Immature natural killer cell (primary cell): ENCODE data around the gene CPEB3. TPM values are rescaled to one million over a fixed set of nuclear protein-coding genes. Genes with fewer than 3 reads are reported as not detected.

Experiments
- DNase-seq, 3 donors: peaks; one replicate each; pipeline ENCODE4 v3.0.0; 2022; ENCODE audit warnings: mixed read lengths in 1 of 3
- H3K27ac Mint-ChIP-seq, 6 donors: one replicate each; pipeline ENCODE4 v1.8.0; 2020; ENCODE audit warnings: mixed read lengths in 6 of 6, mild to moderate bottlenecking in 5 of 6, inconsistent platforms in 4 of 6, moderate library complexity in 3 of 6
- H3K27me3 Mint-ChIP-seq, 3 donors: one replicate each; pipeline ENCODE4 v1.8.0; 2020 to 2021; ENCODE audit warnings: low read depth in 3 of 3, mild to moderate bottlenecking in 3 of 3, mixed read lengths in 3 of 3, moderate library complexity in 3 of 3, inconsistent platforms in 1 of 3
- H3K36me3 Mint-ChIP-seq, 3 donors: one replicate each; pipeline ENCODE4 v1.8.0; 2020; ENCODE audit warnings: mixed read lengths in 3 of 3, inconsistent platforms in 2 of 3, mild to moderate bottlenecking in 2 of 3
- H3K4me1 Mint-ChIP-seq, 2 donors: one replicate each; pipeline ENCODE4 v1.8.0; 2020; ENCODE audit warnings: inconsistent platforms in 2 of 2, mild to moderate bottlenecking in 2 of 2, mixed read lengths in 2 of 2, moderate library complexity in 1 of 2
- H3K4me3 Mint-ChIP-seq, 5 donors: one replicate each; pipeline ENCODE4 v1.8.0; 2020; ENCODE audit warnings: mild to moderate bottlenecking in 5 of 5, mixed read lengths in 5 of 5, inconsistent platforms in 3 of 5, moderate library complexity in 3 of 5
- H3K9me3 Mint-ChIP-seq, 6 donors: one replicate each; pipeline ENCODE4 v1.8.0; 2020; ENCODE audit warnings: mild to moderate bottlenecking in 6 of 6, mixed read lengths in 6 of 6, inconsistent platforms in 4 of 6, moderate library complexity in 3 of 6
- polyA plus RNA-seq, 3 donors: library from polyadenylated mRNA; unstranded; fragments of 300-500 nt; fragmentation: Illumina TruSeq; gene quantifications; one replicate each; pipeline ENCODE4 v1.2.3, GENCODE V29; 2021

CPEB3 gene
- polyA plus RNA-seq, 3 donors from 2014 or later = 0.63 to 1.1 TPM; not detected in 1

DNA sequence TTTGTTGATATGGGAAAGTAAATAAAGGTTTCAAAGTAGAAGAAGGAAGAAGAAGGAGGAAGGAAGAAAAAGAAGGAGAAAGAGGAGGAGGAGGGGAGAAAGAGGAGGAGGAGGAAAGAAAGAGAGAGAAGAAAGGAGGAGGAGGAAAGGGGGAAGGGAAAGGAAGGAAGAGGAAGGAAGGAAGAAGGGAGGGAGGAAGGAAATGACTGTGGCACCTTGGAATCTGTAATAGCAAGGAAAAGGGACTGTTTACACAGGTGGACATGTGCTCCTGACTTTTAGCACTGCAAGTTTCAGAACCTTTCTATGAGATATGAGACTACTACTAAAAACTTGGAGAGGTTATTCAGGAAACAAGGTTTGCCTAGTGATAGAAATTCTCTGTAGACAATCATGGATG lies 214.2 kb downstream of the CPEB3 start:
- peaks cover 0 to 3% (median 0%) of the 10 kb centered on the region in 3 donors for H3K27me3 Mint-ChIP-seq
- H3K4me3 Mint-ChIP-seq = no peak overlapping the region
- H3K27ac Mint-ChIP-seq = no peak overlapping the region
- no peak for DNase-seq
- H3K9me3 Mint-ChIP-seq = no peaks in the 10 kb centered on the region
- H3K36me3 Mint-ChIP-seq = peaks cover 19 to 36% (median 28%) of the 10 kb centered on the region in 3 donors
- no peaks in the 10 kb centered on the region for H3K4me1 Mint-ChIP-seq

GRCh38 chr10:92075829-92076228 lies 215.0 kb downstream of the CPEB3 start:
- peaks cover 14 to 30% (median 23%) of the 10 kb centered on the region in 3 donors for H3K36me3 Mint-ChIP-seq
- DNase-seq = no peak
- no peak overlapping the region for H3K27ac Mint-ChIP-seq
- no peak overlapping the region for H3K4me3 Mint-ChIP-seq
- peaks cover 0 to under 1% (median 0%) of the 10 kb centered on the region in 3 donors for H3K27me3 Mint-ChIP-seq
- no peaks in the 10 kb centered on the region for H3K4me1 Mint-ChIP-seq
- H3K9me3 Mint-ChIP-seq = no peaks in the 10 kb centered on the region

DNA sequence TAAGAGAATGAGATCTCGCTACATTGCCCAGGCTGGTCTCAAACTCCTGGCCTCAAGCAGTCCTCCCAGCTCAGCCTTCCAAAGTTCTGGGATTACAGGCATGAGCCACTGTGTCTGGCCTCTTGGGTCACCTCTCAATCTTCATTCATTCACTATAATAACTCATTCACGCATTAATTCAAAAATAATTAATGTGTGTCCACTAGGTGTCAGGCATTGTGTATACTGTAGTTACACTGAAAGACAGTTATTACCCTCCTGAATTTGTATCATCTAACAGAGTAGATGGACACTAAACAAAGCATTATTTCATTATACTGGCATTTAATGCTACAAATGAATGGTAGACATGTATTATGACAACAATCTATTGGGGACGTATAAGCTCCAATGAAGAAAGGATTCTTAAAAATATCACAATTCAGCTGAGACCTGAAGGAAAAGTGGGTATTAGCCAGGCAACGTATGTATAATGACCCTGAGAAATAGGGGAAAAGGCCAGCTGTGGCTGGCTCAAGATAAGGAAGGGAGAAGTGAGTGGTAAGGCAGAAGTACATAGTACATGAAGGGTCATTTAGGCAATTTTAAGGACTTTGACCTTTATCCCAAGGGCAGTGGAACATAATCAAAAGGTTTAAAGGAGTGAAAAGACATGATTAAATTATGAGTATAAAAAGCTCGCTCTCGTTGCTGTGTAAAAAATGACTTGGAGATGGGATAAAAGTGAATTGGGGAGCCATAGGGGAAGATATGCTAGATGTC lies 216.6 kb downstream of the CPEB3 start:
- Mint-ChIP-seq H3K27ac (no peak overlapping the region), H3K27me3 (no peaks in the 10 kb centered on the region), H3K36me3 (peaks cover 8 to 25% (median 18%) of the 10 kb centered on the region in 3 donors)

DNA sequence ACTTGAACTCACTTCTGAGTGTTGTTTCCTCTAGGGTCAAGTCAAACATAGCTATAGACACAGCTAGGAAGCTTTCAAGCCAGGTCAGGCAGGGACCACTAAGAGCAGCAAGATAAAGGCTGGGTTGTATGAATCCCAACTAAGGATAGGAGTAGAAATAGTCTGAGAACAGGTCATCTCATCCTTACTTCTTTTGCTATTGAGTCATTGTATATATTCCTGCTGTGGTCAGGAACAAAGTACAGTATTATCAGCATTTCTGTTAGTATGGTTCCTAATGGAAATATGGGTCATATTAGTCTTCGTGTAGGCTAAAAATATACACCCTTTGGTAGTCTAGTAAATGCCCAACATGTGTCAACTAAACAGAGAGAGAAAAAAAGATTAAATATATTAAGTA lies 222.0 kb downstream of the CPEB3 start:
- Mint-ChIP-seq H3K27me3 (no peaks in the 10 kb centered on the region), H3K9me3 (no peaks in the 10 kb centered on the region), H3K4me1 (no peaks in the 10 kb centered on the region), H3K27ac (no peak overlapping the region), H3K36me3 (peaks cover 0 to 10% (median 8%) of the 10 kb centered on the region in 3 donors), H3K4me3 (no peak overlapping the region)
- no peak for DNase-seq

More for the DNA sequence above, 216.6 kb downstream of the CPEB3 start:
- H3K4me1 Mint-ChIP-seq = no peaks in the 10 kb centered on the region
- H3K9me3 Mint-ChIP-seq = no peaks in the 10 kb centered on the region
- no peak overlapping the region for H3K4me3 Mint-ChIP-seq
- DNase-seq = no peak

DNA sequence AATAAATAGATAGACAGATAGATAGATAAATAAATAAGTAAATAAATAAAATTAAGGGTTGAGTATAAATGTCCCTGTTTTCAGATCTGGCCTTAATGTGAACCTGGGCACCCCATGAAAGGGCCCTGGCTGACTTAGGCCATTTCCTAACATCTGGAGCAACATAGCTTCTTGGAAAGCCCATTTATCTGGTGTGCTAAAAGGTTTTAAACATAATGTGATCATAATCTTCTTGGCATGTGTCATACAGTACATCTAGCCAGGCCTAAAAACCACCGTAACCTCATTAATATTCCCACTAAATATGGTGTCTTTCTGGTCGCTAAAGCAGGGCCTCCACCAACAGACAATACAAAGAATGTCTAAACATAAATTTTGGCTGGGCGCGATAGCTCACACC lies 224.5 kb downstream of the CPEB3 start:
- Mint-ChIP-seq H3K4me3 (no peak overlapping the region), H3K36me3 (peaks cover 0 to 10% (median 9%) of the 10 kb centered on the region in 3 donors), H3K4me1 (no peaks in the 10 kb centered on the region), H3K27ac (no peak overlapping the region), H3K27me3 (no peaks in the 10 kb centered on the region), H3K9me3 (no peaks in the 10 kb centered on the region)
- no peak for DNase-seq

GRCh38 chr10:92064506-92064905 lies 226.4 kb downstream of the CPEB3 start:
- no peak for DNase-seq
- Mint-ChIP-seq H3K27me3 (no peaks in the 10 kb centered on the region), H3K9me3 (no peaks in the 10 kb centered on the region), H3K4me3 (no peak overlapping the region), H3K36me3 (peaks cover 0 to 7% (median 7%) of the 10 kb centered on the region in 3 donors), H3K27ac (no peak overlapping the region), H3K4me1 (no peaks in the 10 kb centered on the region)

- H3K27ac Mint-ChIP-seq = no peak overlapping the region
- peaks cover 0 to 1% (median 1%) of the 10 kb centered on the region in 3 donors for H3K27me3 Mint-ChIP-seq
- no peaks in the 10 kb centered on the region for H3K4me1 Mint-ChIP-seq
- no peaks in the 10 kb centered on the region for H3K9me3 Mint-ChIP-seq
- DNase-seq = no peak
- peaks cover 0 to 7% (median 3%) of the 10 kb centered on the region in 3 donors for H3K36me3 Mint-ChIP-seq
- no peak overlapping the region for H3K4me3 Mint-ChIP-seq
These were observed 228.6 kb downstream of the CPEB3 start for GRCh38 chr10:92062273-92062672.

GRCh38 chr10:92054807-92055206 lies 236.1 kb downstream of the CPEB3 start:
- Mint-ChIP-seq H3K27me3 (peaks cover 0 to 4% (median 1%) of the 10 kb centered on the region in 3 donors), H3K4me3 (no peak overlapping the region), H3K4me1 (no peaks in the 10 kb centered on the region), H3K27ac (no peak overlapping the region), H3K36me3 (peaks cover 0 to 9% (median 3%) of the 10 kb centered on the region in 3 donors), H3K9me3 (no peaks in the 10 kb centered on the region)
- no peak for DNase-seq

- Mint-ChIP-seq H3K4me3 (no peak overlapping the region), H3K36me3 (peaks cover 0 to 9% (median 3%) of the 10 kb centered on the region in 3 donors), H3K4me1 (peaks cover 8 to 11% of the 10 kb centered on the region in 2 donors), H3K27me3 (peaks cover 0 to 8% (median 0%) of the 10 kb centered on the region in 3 donors), H3K27ac (no peak overlapping the region), H3K9me3 (no peaks in the 10 kb centered on the region)
- DNase-seq = no peak
These were observed 238.1 kb downstream of the CPEB3 start for GRCh38 chr10:92052741-92053140.

GRCh38 chr10:92052088-92052487 lies 238.8 kb downstream of the CPEB3 start:
- H3K27me3 Mint-ChIP-seq = peaks cover 0 to 8% (median 0%) of the 10 kb centered on the region in 3 donors
- peaks cover 0 to 9% (median 3%) of the 10 kb centered on the region in 3 donors for H3K36me3 Mint-ChIP-seq
- H3K27ac Mint-ChIP-seq = no peak overlapping the region
- no peak for DNase-seq
- H3K9me3 Mint-ChIP-seq = no peaks in the 10 kb centered on the region
- H3K4me1 Mint-ChIP-seq = peaks cover 13 to 14% of the 10 kb centered on the region in 2 donors
- no peak overlapping the region for H3K4me3 Mint-ChIP-seq

- Mint-ChIP-seq H3K9me3 (no peaks in the 10 kb centered on the region), H3K4me3 (no peak overlapping the region), H3K36me3 (peaks cover 0 to 2% (median 0%) of the 10 kb centered on the region in 3 donors), H3K4me1 (peaks cover 13 to 20% of the 10 kb centered on the region in 2 donors), H3K27me3 (peaks cover 0 to 5% (median 0%) of the 10 kb centered on the region in 3 donors), H3K27ac (no peak overlapping the region)
- no peak for DNase-seq
These were observed 243.7 kb downstream of the CPEB3 start for GRCh38 chr10:92047215-92047614.

- Mint-ChIP-seq H3K4me3 (no peak overlapping the region), H3K4me1 (peaks cover 13 to 20% of the 10 kb centered on the region in 2 donors), H3K9me3 (peaks cover 0 to 2% (median 0%) of the 10 kb centered on the region in 6 donors), H3K36me3 (no peaks in the 10 kb centered on the region), H3K27ac (no peak overlapping the region), H3K27me3 (peaks cover 0 to 5% (median 0%) of the 10 kb centered on the region in 3 donors)
- DNase-seq = no peak
These were observed 245.2 kb downstream of the CPEB3 start for GRCh38 chr10:92045641-92046106.

- Mint-ChIP-seq H3K9me3 (peaks cover 0 to 2% (median 0%) of the 10 kb centered on the region in 6 donors), H3K4me1 (peaks cover 2 to 7% of the 10 kb centered on the region in 2 donors), H3K27ac (no peak overlapping the region), H3K36me3 (peaks cover 0 to 10% (median 0%) of the 10 kb centered on the region in 3 donors), H3K4me3 (no peak overlapping the region), H3K27me3 (no peaks in the 10 kb centered on the region)
- no peak for DNase-seq
These were observed 248.3 kb downstream of the CPEB3 start for GRCh38 chr10:92042541-92042940.

DNA sequence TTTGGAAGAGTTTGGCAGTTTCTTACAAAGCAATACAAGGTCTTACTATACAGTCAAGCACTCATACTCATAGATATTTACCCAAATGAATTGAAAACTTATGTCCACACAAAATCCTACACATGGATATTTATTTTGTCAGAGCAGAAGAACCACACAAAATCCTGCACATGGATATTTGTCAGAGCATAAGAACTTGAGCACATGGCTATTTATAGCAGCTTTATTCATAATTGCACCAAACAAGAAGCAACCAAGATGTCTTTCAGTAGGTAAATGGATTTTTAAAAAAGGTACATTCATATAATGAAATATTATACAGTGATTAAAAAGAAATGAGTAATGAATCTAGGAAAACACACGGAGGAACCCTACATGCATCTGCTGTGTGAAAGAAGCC lies 251.9 kb downstream of the CPEB3 start:
- H3K9me3 Mint-ChIP-seq = peaks cover 0 to 2% (median 0%) of the 10 kb centered on the region in 6 donors
- no peak for DNase-seq
- no peak overlapping the region for H3K27ac Mint-ChIP-seq
- H3K4me3 Mint-ChIP-seq = no peak overlapping the region
- peaks cover 0 to 22% (median 4%) of the 10 kb centered on the region in 3 donors for H3K36me3 Mint-ChIP-seq
- peaks cover 0 to under 1% (median 0%) of the 10 kb centered on the region in 3 donors for H3K27me3 Mint-ChIP-seq
- no peaks in the 10 kb centered on the region for H3K4me1 Mint-ChIP-seq
